Measurements from ENCODE around the gene RBP5. TPM values are rescaled to one million over a fixed set of nuclear protein-coding genes. Genes with fewer than 3 reads are reported as not detected.

The RBP5 gene
- total RNA-seq, 4 donors from 2014 or later = 0.53 to 1.3 TPM; not detected in 2

DNA sequence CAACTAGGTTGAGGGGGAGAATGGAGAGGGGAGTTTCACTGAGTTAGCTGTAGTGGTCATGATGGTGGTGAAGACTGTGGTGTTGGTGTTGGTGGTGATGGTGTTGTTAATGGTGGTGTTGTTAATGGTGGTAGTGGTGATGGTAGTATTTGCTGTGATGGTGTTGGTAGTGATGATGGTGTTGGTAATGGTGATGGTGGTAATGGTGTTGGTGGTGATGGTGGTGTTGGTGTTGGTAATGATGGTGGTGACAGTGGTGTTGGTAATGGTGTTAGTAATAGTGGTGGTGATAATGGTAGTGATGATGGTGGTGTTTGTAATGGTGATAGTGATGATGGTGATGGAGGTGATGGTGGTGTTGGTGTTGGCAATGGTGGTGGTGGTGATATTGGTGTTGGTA, 45.6 kb downstream of the RBP5 start:
- no peak overlapping the region for H3K27ac ChIP-seq

GRCh38 chr12:7081037-7081436, 47.7 kb downstream of the RBP5 start:
- DNase-seq = no peak
- 42 to 45% methylated on average over 4 to 13 of the region's 14 CpGs for WGBS, 2 donors
- Histone ChIP-seq H3K27ac (peak overlapping the region; percentile 70 to 92 (median 84)), H3K36me3 (peaks cover 0 to 49% (median 21%) of the 10 kb centered on the region in 3 donors), H3K4me1 (peaks cover 19 to 45% (median 25%) of the 10 kb centered on the region in 3 donors), H3K27me3 (no peaks in the 10 kb centered on the region), H3K4me3 (no peak overlapping the region), H3K9me3 (no peaks in the 10 kb centered on the region)
- intact Hi-C loops (cut with DNase I) = no loop called here
- TF ChIP-seq, protein P1, sequence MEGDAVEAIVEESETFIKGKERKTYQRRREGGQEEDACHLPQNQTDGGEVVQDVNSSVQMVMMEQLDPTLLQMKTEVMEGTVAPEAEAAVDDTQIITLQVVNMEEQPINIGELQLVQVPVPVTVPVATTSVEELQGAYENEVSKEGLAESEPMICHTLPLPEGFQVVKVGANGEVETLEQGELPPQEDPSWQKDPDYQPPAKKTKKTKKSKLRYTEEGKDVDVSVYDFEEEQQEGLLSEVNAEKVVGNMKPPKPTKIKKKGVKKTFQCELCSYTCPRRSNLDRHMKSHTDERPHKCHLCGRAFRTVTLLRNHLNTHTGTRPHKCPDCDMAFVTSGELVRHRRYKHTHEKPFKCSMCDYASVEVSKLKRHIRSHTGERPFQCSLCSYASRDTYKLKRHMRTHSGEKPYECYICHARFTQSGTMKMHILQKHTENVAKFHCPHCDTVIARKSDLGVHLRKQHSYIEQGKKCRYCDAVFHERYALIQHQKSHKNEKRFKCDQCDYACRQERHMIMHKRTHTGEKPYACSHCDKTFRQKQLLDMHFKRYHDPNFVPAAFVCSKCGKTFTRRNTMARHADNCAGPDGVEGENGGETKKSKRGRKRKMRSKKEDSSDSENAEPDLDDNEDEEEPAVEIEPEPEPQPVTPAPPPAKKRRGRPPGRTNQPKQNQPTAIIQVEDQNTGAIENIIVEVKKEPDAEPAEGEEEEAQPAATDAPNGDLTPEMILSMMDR (IDR thresholded peaks at IDR 0.05) = no peak
- TF ChIP-seq POLR2A (IDR thresholded peaks at IDR 0.05) = no peak

More for the DNA sequence above, 45.6 kb downstream of the RBP5 start:
- Histone ChIP-seq H3K36me3 (peaks cover 0 to 65% (median 22%) of the 10 kb centered on the region in 3 donors), H3K9me3 (no peaks in the 10 kb centered on the region), H3K4me3 (no peak overlapping the region), H3K27me3 (no peaks in the 10 kb centered on the region), H3K4me1 (peaks cover 19 to 44% (median 25%) of the 10 kb centered on the region in 3 donors)
- DNase-seq = no peak
- intact Hi-C loops (cut with DNase I) = no loop called here
- no peak for TF ChIP-seq POLR2A (IDR thresholded peaks at IDR 0.05)
- TF ChIP-seq, protein P1 (IDR thresholded peaks at IDR 0.05) = no peak

- DNase-seq = no peak
- peaks cover 19 to 45% (median 25%) of the 10 kb centered on the region in 3 donors for H3K4me1 ChIP-seq
- peaks cover 0 to 36% (median 16%) of the 10 kb centered on the region in 3 donors for H3K36me3 ChIP-seq
- H3K9me3 ChIP-seq = no peaks in the 10 kb centered on the region
- intact Hi-C loops (cut with DNase I) = no loop called here
- no peak overlapping the region for H3K4me3 ChIP-seq
- H3K27me3 ChIP-seq = no peaks in the 10 kb centered on the region
- no peak for TF ChIP-seq POLR2A (IDR thresholded peaks at IDR 0.05)
- TF ChIP-seq, protein P1 (IDR thresholded peaks at IDR 0.05) = no peak
- peak overlapping the region; percentile 78 to 92 (median 88) for H3K27ac ChIP-seq
Observed at GRCh38 chr12:7079826-7080125, 48.9 kb downstream of the RBP5 start.

- peaks cover 19 to 45% (median 25%) of the 10 kb centered on the region in 3 donors for H3K4me1 ChIP-seq
- H3K36me3 ChIP-seq = peaks cover 0 to 29% (median 13%) of the 10 kb centered on the region in 3 donors
- H3K4me3 ChIP-seq = no peak overlapping the region
- WGBS, 2 donors = 58 to 60% methylated on average over 4 of the region's 4 CpGs
- TF ChIP-seq, protein P1 (IDR thresholded peaks at IDR 0.05) = no peak
- TF ChIP-seq POLR2A (IDR thresholded peaks at IDR 0.05) = no peak
- no peaks in the 10 kb centered on the region for H3K9me3 ChIP-seq
- no peaks in the 10 kb centered on the region for H3K27me3 ChIP-seq
- DNase-seq = no peak
- intact Hi-C loops (cut with DNase I) = no loop called here
- H3K27ac ChIP-seq = no peak overlapping the region
Observed at GRCh38 chr12:7078163-7078562, 50.5 kb downstream of the RBP5 start.

- H3K36me3 ChIP-seq = peaks cover 0 to 12% (median 4%) of the 10 kb centered on the region in 3 donors
- 95 to 100% methylated on average over 2 to 4 of the region's 4 CpGs for WGBS, 2 donors
- DNase-seq = no peak
- peaks cover 19 to 33% (median 25%) of the 10 kb centered on the region in 3 donors for H3K4me1 ChIP-seq
- H3K4me3 ChIP-seq = no peak overlapping the region
- H3K27ac ChIP-seq = peak overlapping the region in 2 of 4 donors; percentile 17 to 37
- no peaks in the 10 kb centered on the region for H3K9me3 ChIP-seq
- TF ChIP-seq, protein P1 (IDR thresholded peaks at IDR 0.05) = no peak
- no peak for TF ChIP-seq POLR2A (IDR thresholded peaks at IDR 0.05)
- no peaks in the 10 kb centered on the region for H3K27me3 ChIP-seq
- intact Hi-C loops (cut with DNase I) = no loop called here
Observed at GRCh38 chr12:7076493-7076892, 52.2 kb downstream of the RBP5 start.
